Activated CD8-positive, alpha-beta T cell treated with anti-CD3 and anti-CD28 coated beads for 36 hours (primary cell): ENCODE measurements around the gene PGM2. TPM values are rescaled to one million over a fixed set of nuclear protein-coding genes. Genes with fewer than 3 reads are reported as not detected.

Source experiments
- ATAC-seq: fragments of 200-7000 bp; cut with Tn5 transposase; one replicate; pipeline ENCODE4 v1.10.0; 2021; ENCODE audit warnings: mild to moderate bottlenecking, moderate library complexity
- CTCF ChIA-PET: fragments of 350-600 bp; sonication (Branson Sonifier 250); formaldehyde crosslinking; loops from one replicate; lab custom pipeline; 2021; ENCODE audit warnings: antibody characterized with exemption; lab: Charles Lee
- POLR2A ChIA-PET: fragments of 350-600 bp; sonication (Branson Sonifier 250); formaldehyde crosslinking; loops from one replicate; lab custom pipeline; 2021; ENCODE audit warnings: antibody characterized with exemption; lab: Charles Lee
- DNase-seq: peaks from one replicate; pipeline ENCODE4 v3.0.0-alpha.2; 2020
- H3K27ac Mint-ChIP-seq: one replicate; pipeline ENCODE4 v1.8.0; 2021; ENCODE audit warnings: mild to moderate bottlenecking, mixed read lengths
- H3K27me3 Mint-ChIP-seq: one replicate; pipeline ENCODE4 v1.8.0; 2021; ENCODE audit warnings: mixed read lengths
- H3K36me3 Mint-ChIP-seq: one replicate; pipeline ENCODE4 v1.8.0; 2021; ENCODE audit warnings: low read depth, mixed read lengths
- H3K4me1 Mint-ChIP-seq: one replicate; pipeline ENCODE4 v1.8.0; 2021; ENCODE audit warnings: low read depth, mixed read lengths
- H3K4me3 Mint-ChIP-seq: one replicate; pipeline ENCODE4 v1.8.0; 2021; ENCODE audit warnings: mild to moderate bottlenecking, moderate library complexity, mixed read lengths
- H3K9me3 Mint-ChIP-seq: one replicate; pipeline ENCODE4 v1.8.0; 2021; ENCODE audit warnings: mixed read lengths
- CTCF ChIP-seq: fragments of 200-600 bp; IDR thresholded peaks from one replicate; pipeline ENCODE4 v1.8.0; 2022; ENCODE audit warnings: antibody characterized with exemption, mild to moderate bottlenecking
- intact Hi-C: fragments of 100-400 bp; cut with micrococcal nuclease; formaldehyde crosslinking; loops from one replicate; pipeline ENCODE4 v1.10.0; 2022
- total RNA-seq, 2 experiments: library from RNA; stranded (reverse); gene quantifications; one replicate each; pipeline ENCODE4 v1.2.3, GENCODE V29; 2021

Gene PGM2
- total RNA-seq, 2 experiments from 2014 or later: 63.0 to 67.6 TPM

- TF ChIP-seq CTCF: no peak
- Mint-ChIP-seq H3K9me3 (peaks cover 22% of the 10 kb centered on the region), H3K4me3 (no peak overlapping the region), H3K27ac (no peak overlapping the region), H3K36me3 (peaks cover 5% of the 10 kb centered on the region), H3K27me3 (no peaks in the 10 kb centered on the region), H3K4me1 (no peaks in the 10 kb centered on the region)
- DNase-seq: no peak
- ATAC-seq: no peak
- intact Hi-C loops: no loop called here
- POLR2A ChIA-PET: no interaction called here
- CTCF ChIA-PET: no interaction called here
Observed at GRCh38 chr4:37788819-37789218, 37.7 kb upstream of the PGM2 start.

GRCh38 chr4:37792241-37792640 lies 34.2 kb upstream of the PGM2 start:
- ATAC-seq (no peak), DNase-seq (no peak)
- Mint-ChIP-seq H3K4me3 (no peak overlapping the region), H3K36me3 (no peaks in the 10 kb centered on the region), H3K27me3 (no peaks in the 10 kb centered on the region), H3K27ac (no peak overlapping the region), H3K4me1 (no peaks in the 10 kb centered on the region), H3K9me3 (peaks cover 13% of the 10 kb centered on the region)
- CTCF ChIA-PET: interaction anchor here (1.0 kb wide), 1 partner anchor 189 kb away, joined by 3 read pairs; no protein-coding TSS in a partner anchor
- TF ChIP-seq CTCF: no peak
- POLR2A ChIA-PET: no interaction called here
- intact Hi-C loops: loop anchor here (10.0 kb wide), 1 partner anchor 337 kb away; a partner anchor contains a TSS

GRCh38 chr4:37793562-37793961 lies 32.9 kb upstream of the PGM2 start:
- ChIA-PET POLR2A (no interaction called here), CTCF (interaction anchor here (0.8 to 2.1 kb wide), 6 partner anchors 8 to 341 kb away, joined by 3 to 13 read pairs (median 4); a partner anchor contains a TSS)
- H3K9me3 Mint-ChIP-seq: peaks cover 13% of the 10 kb centered on the region
- no peak for TF ChIP-seq CTCF
- ATAC-seq (peak; percentile 62), DNase-seq (peak; percentile 25)
- no peaks in the 10 kb centered on the region for H3K36me3 Mint-ChIP-seq
- intact Hi-C loops: loop anchor here (10.0 kb wide), 1 partner anchor 339 kb away; a partner anchor contains a TSS
- H3K27me3 Mint-ChIP-seq: no peaks in the 10 kb centered on the region
- no peak overlapping the region for H3K4me3 Mint-ChIP-seq
- no peak overlapping the region for H3K27ac Mint-ChIP-seq
- no peaks in the 10 kb centered on the region for H3K4me1 Mint-ChIP-seq

- Mint-ChIP-seq H3K9me3 (peaks cover 13% of the 10 kb centered on the region), H3K27ac (no peak overlapping the region), H3K4me3 (no peak overlapping the region), H3K4me1 (no peaks in the 10 kb centered on the region), H3K27me3 (no peaks in the 10 kb centered on the region), H3K36me3 (no peaks in the 10 kb centered on the region)
- ATAC-seq: no peak
- ChIA-PET CTCF (interaction anchor here (0.8 to 2.1 kb wide), 8 partner anchors 9 to 341 kb away, joined by 3 to 13 read pairs (median 4); a partner anchor contains a TSS), POLR2A (no interaction called here)
- no peak for DNase-seq
- intact Hi-C loops: loop anchor here (10.0 kb wide), 1 partner anchor 339 kb away; a partner anchor contains a TSS
- TF ChIP-seq CTCF: no peak
Observed at GRCh38 chr4:37794056-37794455, 32.4 kb upstream of the PGM2 start.

GRCh38 chr4:37795581-37796195 lies 30.8 kb upstream of the PGM2 start:
- intact Hi-C loops: loop anchor here (10.0 kb wide), 1 partner anchor 341 kb away; a partner anchor contains a TSS
- no peak overlapping the region for H3K27ac Mint-ChIP-seq
- H3K4me1 Mint-ChIP-seq: no peaks in the 10 kb centered on the region
- no peak for DNase-seq
- H3K9me3 Mint-ChIP-seq: peaks cover 10% of the 10 kb centered on the region
- ChIA-PET CTCF (interaction anchor here (1.6 to 2.1 kb wide), 3 partner anchors 9 to 343 kb away, joined by 4 to 13 read pairs (median 5); no protein-coding TSS in a partner anchor), POLR2A (no interaction called here)
- TF ChIP-seq CTCF: no peak
- H3K27me3 Mint-ChIP-seq: no peaks in the 10 kb centered on the region
- H3K4me3 Mint-ChIP-seq: no peak overlapping the region
- no peak for ATAC-seq
- no peaks in the 10 kb centered on the region for H3K36me3 Mint-ChIP-seq
